Measurements from ENCODE around the gene FLT3. TPM values are rescaled to one million over a fixed set of nuclear protein-coding genes. Genes with fewer than 3 reads are reported as not detected.

The FLT3 gene
- polyA plus RNA-seq, 1 of the 3 experiments (the other 2 are of a cell fraction), result not detected

- 3% methylated on average over 1 of the region's 1 CpG for WGBS (ENCODE audit: low lambda C conversion rate)
- DNase-seq, result no peak
- H3K27me3 ChIP-seq (ENCODE audit: insufficient read depth), result peaks cover 74% of the 10 kb centered on the region
- no peaks in the 10 kb centered on the region for H3K79me2 ChIP-seq (ENCODE audit: insufficient read depth)
- no peaks in the 10 kb centered on the region for H3K9me2 ChIP-seq
- H3K9me3 ChIP-seq, result no peaks in the 10 kb centered on the region
- H3K27ac ChIP-seq (ENCODE audit: low read depth in 2 of 2, low read length in 1 of 2), result no peak overlapping the region
- no peak overlapping the region for H3K4me3 ChIP-seq (ENCODE audit: low read depth in 2 of 2, low read length in 1 of 2)
- H3K36me3 ChIP-seq (replicated peaks in 1 of 2; ENCODE audit: control insufficient read depth in 1 of 2, insufficient read depth in 2 of 2, low read length in 1 of 2), result no peaks in the 10 kb centered on the region
- no peaks in the 10 kb centered on the region for H3K4me1 ChIP-seq (ENCODE audit: control insufficient read depth in 1 of 2, insufficient read depth in 2 of 2, low read depth in 1 of 2, low read length in 1 of 2)
- H3F3A ChIP-seq (replicated peaks; ENCODE audit: insufficient read depth), result no peaks in the 10 kb centered on the region
- no peak overlapping the region for H3K9ac ChIP-seq
- ChIA-PET CTCF (interaction anchor here (0.6 to 11.9 kb wide), 14 partner anchors 10 to 715 kb away, joined by 3 to 185 read pairs (median 10); partner anchors contain the start of gene RASL11A), POLR2A (no interaction called here)
- TF ChIP-seq POLR2AphosphoS5 (IDR thresholded peaks at IDR 0.05; ENCODE audit: low read depth, low read length), result no peak
- TF ChIP-seq SMC3 (IDR thresholded peaks at IDR 0.05; ENCODE audit: low read depth, low read length), result no peak
- TF ChIP-seq MEF2A (IDR thresholded peaks at IDR 0.05; ENCODE audit: borderline replicate concordance, low read depth), result no peak
- no peak for TF ChIP-seq PBX3 (IDR thresholded peaks at IDR 0.05)
- no peak for TF ChIP-seq NFIC (IDR thresholded peaks at IDR 0.05; ENCODE audit: borderline replicate concordance)
- TF ChIP-seq SIN3A (IDR thresholded peaks at IDR 0.05; ENCODE audit: borderline replicate concordance, low read depth, low read length), result no peak
- no peak for TF ChIP-seq FOXJ3 (CRISPR knock-in tag; IDR thresholded peaks at IDR 0.05)
- no peak for TF ChIP-seq ZBTB33 (IDR thresholded peaks at IDR 0.05; ENCODE audit: borderline replicate concordance, low read depth)
- no peak for TF ChIP-seq ELF1 (IDR thresholded peaks at IDR 0.05)
- TF ChIP-seq CTCF (IDR thresholded peaks at IDR 0.05), result no peak
- TF ChIP-seq NRF1 (IDR thresholded peaks at IDR 0.05; ENCODE audit: low read depth, low read length), result no peak
- TF ChIP-seq TAF1 (IDR thresholded peaks at IDR 0.05; ENCODE audit: borderline replicate concordance, low read depth, low read length), result no peak
- no peak for TF ChIP-seq EZH2phosphoT487 (IDR thresholded peaks at IDR 0.05; ENCODE audit: borderline replicate concordance, low read depth)
- no peaks in the 10 kb centered on the region for H4K20me1 ChIP-seq (ENCODE audit: insufficient read depth)
- no peak overlapping the region for H3K4me2 ChIP-seq
- H2AFZ ChIP-seq (ENCODE audit: low read depth), result no peak overlapping the region
These were observed 114.8 kb downstream of the FLT3 start for GRCh38 chr13:27985600-27985999.

GRCh38 chr13:27982361-27982760 is 118.0 kb downstream of the FLT3 start:
- POLR2A ChIA-PET, result no interaction called here
- no peak overlapping the region for H3K9ac ChIP-seq
- H3K9me3 ChIP-seq, result no peaks in the 10 kb centered on the region
- H4K20me1 ChIP-seq (ENCODE audit: insufficient read depth), result no peaks in the 10 kb centered on the region
- H3K36me3 ChIP-seq (replicated peaks in 1 of 2; ENCODE audit: control insufficient read depth in 1 of 2, insufficient read depth in 2 of 2, low read length in 1 of 2), result no peaks in the 10 kb centered on the region
- H3K4me2 ChIP-seq, result no peak overlapping the region
- WGBS (ENCODE audit: low lambda C conversion rate), result 10% methylated on average over 2 of the region's 2 CpGs
- DNase-seq, result no peak
- no peaks in the 10 kb centered on the region for H3K79me2 ChIP-seq (ENCODE audit: insufficient read depth)
- H2AFZ ChIP-seq (ENCODE audit: low read depth), result no peak overlapping the region
- no peaks in the 10 kb centered on the region for H3F3A ChIP-seq (replicated peaks; ENCODE audit: insufficient read depth)
- H3K4me3 ChIP-seq (ENCODE audit: low read depth in 2 of 2, low read length in 1 of 2), result no peak overlapping the region
- CTCF ChIA-PET, result interaction anchor here (0.7 to 11.9 kb wide), 4 partner anchors 28 to 621 kb away, joined by 3 to 185 read pairs (median 15); no protein-coding TSS in a partner anchor
- H3K4me1 ChIP-seq (ENCODE audit: control insufficient read depth in 1 of 2, insufficient read depth in 2 of 2, low read depth in 1 of 2, low read length in 1 of 2), result no peaks in the 10 kb centered on the region
- no peak overlapping the region for H3K27ac ChIP-seq (ENCODE audit: low read depth in 2 of 2, low read length in 1 of 2)
- H3K9me2 ChIP-seq, result no peaks in the 10 kb centered on the region
- peaks cover 79% of the 10 kb centered on the region for H3K27me3 ChIP-seq (ENCODE audit: insufficient read depth)
- TF ChIP-seq ZBTB33 (IDR thresholded peaks at IDR 0.05; ENCODE audit: borderline replicate concordance, low read depth) (no peak), MXI1 (IDR thresholded peaks at IDR 0.05; ENCODE audit: low read depth, low read length) (no peak), POLR2AphosphoS5 (IDR thresholded peaks at IDR 0.05; ENCODE audit: low read depth, low read length) (no peak), TCF12 (IDR thresholded peaks at IDR 0.05) (no peak), EP300 (IDR thresholded peaks at IDR 0.05; ENCODE audit: borderline replicate concordance in 1 of 2, low read depth in 1 of 2, low read length in 1 of 2) (no peak), SIN3A (IDR thresholded peaks at IDR 0.05; ENCODE audit: borderline replicate concordance, low read depth, low read length) (no peak), SMC3 (IDR thresholded peaks at IDR 0.05; ENCODE audit: low read depth, low read length) (no peak), FOXM1 (IDR thresholded peaks at IDR 0.05; ENCODE audit: low read depth) (no peak), TEAD4 (IDR thresholded peaks at IDR 0.05; ENCODE audit: borderline replicate concordance, insufficient read depth) (no peak), CHD2 (IDR thresholded peaks at IDR 0.05; ENCODE audit: low read length, partially characterized antibody) (no peak), FOSL2 (IDR thresholded peaks at IDR 0.05; ENCODE audit: borderline replicate concordance, low read depth) (no peak), GATA2 (CRISPR knock-in tag; IDR thresholded peaks at IDR 0.05) (no peak)
